ENCODE measurements around the gene CNTNAP3B. TPM values are rescaled to one million over a fixed set of nuclear protein-coding genes. Genes with fewer than 3 reads are reported as not detected.
"Not testable (repeated sequence)": the region's sequence is repeated elsewhere in the genome, so short reads cannot be mapped to it uniquely, and the experiment has no call there.

The CNTNAP3B gene
- total RNA-seq = 8.0 TPM
- long read RNA-seq, partial matches to known transcripts = 1 of 3 reads
- long read RNA-seq, other reads (novel, unspliced or antisense) = 2 of 3 reads

DNA sequence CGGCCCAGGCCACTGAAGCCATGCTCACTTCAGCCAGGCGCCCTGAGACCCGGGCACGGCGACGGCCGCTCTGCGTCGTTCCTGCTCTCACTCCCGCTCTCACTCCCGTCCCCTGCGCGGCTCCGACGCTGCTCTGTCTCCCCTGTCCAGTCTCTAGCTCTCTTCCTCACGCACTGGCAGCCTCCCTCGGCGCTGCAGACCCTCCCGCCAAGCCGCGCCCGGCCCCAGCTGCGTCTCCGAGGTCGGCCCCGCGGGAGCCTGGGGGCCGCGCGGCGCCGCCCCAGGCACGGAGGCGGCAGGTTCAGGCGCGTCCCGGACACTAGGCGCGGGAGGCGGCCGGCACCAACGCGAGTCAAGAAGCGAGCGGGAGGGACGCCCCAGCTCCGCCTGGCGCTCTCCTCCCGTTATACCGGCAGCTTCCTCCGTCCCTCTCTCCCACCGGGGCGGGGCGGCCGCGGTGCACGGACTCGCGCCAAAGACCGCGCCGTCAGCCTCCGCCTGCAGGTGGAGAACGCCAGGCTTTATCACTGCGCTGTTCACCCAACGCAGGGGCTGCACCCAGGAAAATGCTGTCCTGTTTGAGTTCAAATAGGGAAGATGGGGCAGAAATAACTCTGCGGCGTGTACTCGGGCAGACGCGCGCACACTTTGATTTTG is at the start of gene CNTNAP3B:
TSS of gene CNTNAP3B (minus strand) at position 354 of the 657 bp plus-strand sequence. CDS start at position 22, 332 bp downstream.
- intact Hi-C loops (cut with micrococcal nuclease); H3K4me1 ChIP-seq; DNase-seq; H3K27me3 ChIP-seq (ENCODE audit: low read depth); H3K9me3 ChIP-seq (replicated peaks); H3K36me3 ChIP-seq: not testable (repeated sequence)
- Histone ChIP-seq H3K4me3 (peak within 1 kb of the TSS; percentile 60), H3K27ac (replicated peaks) (peak within 1 kb of the TSS; percentile 68)

DNA sequence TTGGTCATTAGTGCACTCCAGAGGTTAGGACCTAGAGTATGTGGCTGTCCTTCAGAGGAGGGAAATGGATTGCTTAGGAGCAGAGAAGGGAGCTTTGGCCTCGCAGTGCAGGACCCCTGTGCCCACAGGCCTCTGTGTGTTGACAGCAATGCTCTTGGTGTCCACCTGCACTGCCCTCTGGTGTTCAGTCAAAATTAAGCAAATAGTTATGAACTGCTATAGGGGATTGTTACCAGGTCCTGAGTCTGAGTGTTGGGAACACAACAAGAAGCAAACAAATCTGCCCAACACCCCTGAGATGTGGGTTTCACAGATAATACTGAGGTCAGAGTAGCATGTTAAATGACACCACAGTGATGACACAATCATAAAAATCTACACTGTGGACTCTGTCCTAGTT is 31.1 kb upstream of the CNTNAP3B start:
- H3K36me3 ChIP-seq; H3K27me3 ChIP-seq (ENCODE audit: low read depth); H3K4me3 ChIP-seq; intact Hi-C loops (cut with micrococcal nuclease); H3K27ac ChIP-seq (replicated peaks); H3K4me1 ChIP-seq; DNase-seq; H3K9me3 ChIP-seq (replicated peaks): not testable (repeated sequence)
- TF ChIP-seq, protein P1, sequence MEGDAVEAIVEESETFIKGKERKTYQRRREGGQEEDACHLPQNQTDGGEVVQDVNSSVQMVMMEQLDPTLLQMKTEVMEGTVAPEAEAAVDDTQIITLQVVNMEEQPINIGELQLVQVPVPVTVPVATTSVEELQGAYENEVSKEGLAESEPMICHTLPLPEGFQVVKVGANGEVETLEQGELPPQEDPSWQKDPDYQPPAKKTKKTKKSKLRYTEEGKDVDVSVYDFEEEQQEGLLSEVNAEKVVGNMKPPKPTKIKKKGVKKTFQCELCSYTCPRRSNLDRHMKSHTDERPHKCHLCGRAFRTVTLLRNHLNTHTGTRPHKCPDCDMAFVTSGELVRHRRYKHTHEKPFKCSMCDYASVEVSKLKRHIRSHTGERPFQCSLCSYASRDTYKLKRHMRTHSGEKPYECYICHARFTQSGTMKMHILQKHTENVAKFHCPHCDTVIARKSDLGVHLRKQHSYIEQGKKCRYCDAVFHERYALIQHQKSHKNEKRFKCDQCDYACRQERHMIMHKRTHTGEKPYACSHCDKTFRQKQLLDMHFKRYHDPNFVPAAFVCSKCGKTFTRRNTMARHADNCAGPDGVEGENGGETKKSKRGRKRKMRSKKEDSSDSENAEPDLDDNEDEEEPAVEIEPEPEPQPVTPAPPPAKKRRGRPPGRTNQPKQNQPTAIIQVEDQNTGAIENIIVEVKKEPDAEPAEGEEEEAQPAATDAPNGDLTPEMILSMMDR (IDR thresholded peaks at IDR 0.05; ENCODE audit: borderline replicate concordance) = peak; percentile 34

DNA sequence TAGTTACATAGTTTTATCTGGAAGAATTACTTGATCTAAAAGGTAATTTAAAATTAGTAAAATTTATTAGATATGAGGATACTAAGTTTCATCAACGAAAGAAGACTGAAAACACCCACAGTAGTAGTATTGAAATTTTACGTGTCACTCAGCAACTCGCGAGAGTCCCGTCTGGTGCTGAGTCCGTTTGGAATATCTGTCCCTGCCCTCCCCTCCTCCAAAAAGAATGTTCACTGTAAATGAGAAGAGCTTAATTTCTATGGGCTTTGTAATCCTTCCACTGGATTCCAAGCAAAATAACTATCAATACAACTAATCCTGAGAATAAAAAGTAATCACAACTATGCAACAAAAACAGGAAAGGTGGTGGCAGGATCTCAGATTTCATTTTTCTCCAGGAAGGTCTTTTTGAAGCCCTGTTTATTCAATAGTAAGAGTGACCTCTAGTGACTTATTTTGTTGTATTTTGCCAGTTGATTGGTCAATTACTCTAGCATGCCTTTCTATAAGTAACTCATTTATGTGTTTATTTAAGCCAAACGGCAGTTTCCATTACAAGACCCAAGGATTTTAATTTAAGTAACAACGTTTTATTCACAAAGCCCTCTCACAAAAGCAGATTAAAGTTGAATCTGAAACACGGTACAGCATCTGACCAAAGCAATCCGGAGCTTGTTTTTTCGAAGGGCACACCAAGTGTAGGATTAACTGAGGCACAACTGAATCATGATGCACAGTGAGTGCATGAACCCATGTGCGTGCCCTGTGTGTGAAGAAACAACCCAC is 2.0 kb downstream of the CNTNAP3B start:
- H3K4me1 ChIP-seq; H3K27me3 ChIP-seq (ENCODE audit: low read depth); H3K9me3 ChIP-seq (replicated peaks); DNase-seq; intact Hi-C loops (cut with micrococcal nuclease); H3K36me3 ChIP-seq: not testable (repeated sequence)
- H3K4me3 ChIP-seq = peak overlapping the region; percentile 51
- H3K27ac ChIP-seq (replicated peaks) = peak overlapping the region; percentile 33

DNA sequence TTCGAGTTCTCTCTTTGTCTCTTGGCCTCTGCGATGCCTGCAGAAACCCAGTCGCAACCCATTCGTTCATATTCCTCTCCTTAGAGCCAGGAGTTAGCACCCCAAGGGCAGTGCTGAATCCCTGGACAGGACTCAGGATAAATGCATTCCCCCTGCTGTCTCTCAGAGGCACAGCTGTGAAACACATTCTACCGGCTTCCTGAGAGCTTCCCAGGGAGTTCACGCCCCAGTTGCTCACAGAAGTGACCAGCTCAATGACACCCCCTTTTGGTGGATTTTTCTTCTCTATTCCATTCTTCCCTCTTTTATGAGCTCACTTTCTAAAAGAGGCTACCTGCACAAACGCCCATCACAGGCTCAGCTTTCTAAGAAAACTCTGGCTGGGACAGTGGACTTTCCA is 8.2 kb downstream of the CNTNAP3B start:
- intact Hi-C loops (cut with micrococcal nuclease); H3K27ac ChIP-seq (replicated peaks); H3K9me3 ChIP-seq (replicated peaks); DNase-seq; H3K4me1 ChIP-seq; H3K4me3 ChIP-seq; H3K27me3 ChIP-seq (ENCODE audit: low read depth); H3K36me3 ChIP-seq: not testable (repeated sequence)

DNA sequence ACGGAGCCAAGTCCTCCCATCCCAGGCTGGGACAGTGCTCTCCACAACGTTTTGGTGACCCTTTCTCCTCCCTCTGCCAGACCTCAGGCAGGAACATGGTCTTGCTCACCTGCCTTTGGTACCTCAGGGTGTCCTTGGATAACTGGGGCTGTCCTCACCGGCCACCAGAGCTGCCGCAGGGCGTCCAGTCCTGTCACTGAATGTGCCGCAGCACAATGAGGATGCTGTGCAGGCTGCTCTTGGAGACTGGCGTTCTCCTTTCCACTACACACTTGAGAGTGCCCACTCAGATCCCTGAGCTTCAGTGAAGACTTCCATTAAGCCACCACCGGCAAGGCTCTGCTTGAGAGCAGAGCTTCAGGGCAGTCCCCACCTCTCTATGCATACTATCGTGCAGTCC is 33.3 kb downstream of the CNTNAP3B start:
- H3K9me3 ChIP-seq (replicated peaks); H3K36me3 ChIP-seq; H3K4me1 ChIP-seq; H3K27me3 ChIP-seq (ENCODE audit: low read depth); H3K4me3 ChIP-seq; H3K27ac ChIP-seq (replicated peaks); intact Hi-C loops (cut with micrococcal nuclease); DNase-seq: not testable (repeated sequence)

DNA sequence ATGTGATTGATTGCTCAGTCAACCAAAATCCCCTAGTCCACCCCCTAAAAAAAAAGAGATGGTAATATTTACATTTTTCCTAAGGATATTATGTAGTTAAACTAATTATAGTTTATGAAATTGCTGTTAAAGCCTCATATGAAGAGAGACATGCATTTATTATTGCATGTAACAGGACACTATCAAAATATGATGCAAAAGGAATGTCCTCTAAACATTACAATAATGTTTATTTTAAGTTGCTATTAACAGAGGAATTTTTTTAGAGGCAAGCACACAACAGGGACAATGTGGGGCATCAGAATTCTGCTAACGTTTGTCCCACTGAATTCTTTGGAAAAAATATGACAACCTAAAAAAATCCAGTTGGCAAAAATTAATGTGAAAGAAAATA is 44.7 kb downstream of the CNTNAP3B start:
- H3K4me1 ChIP-seq; H3K27ac ChIP-seq (replicated peaks); H3K9me3 ChIP-seq (replicated peaks); DNase-seq; H3K4me3 ChIP-seq; intact Hi-C loops (cut with micrococcal nuclease); H3K27me3 ChIP-seq (ENCODE audit: low read depth); H3K36me3 ChIP-seq: not testable (repeated sequence)

DNA sequence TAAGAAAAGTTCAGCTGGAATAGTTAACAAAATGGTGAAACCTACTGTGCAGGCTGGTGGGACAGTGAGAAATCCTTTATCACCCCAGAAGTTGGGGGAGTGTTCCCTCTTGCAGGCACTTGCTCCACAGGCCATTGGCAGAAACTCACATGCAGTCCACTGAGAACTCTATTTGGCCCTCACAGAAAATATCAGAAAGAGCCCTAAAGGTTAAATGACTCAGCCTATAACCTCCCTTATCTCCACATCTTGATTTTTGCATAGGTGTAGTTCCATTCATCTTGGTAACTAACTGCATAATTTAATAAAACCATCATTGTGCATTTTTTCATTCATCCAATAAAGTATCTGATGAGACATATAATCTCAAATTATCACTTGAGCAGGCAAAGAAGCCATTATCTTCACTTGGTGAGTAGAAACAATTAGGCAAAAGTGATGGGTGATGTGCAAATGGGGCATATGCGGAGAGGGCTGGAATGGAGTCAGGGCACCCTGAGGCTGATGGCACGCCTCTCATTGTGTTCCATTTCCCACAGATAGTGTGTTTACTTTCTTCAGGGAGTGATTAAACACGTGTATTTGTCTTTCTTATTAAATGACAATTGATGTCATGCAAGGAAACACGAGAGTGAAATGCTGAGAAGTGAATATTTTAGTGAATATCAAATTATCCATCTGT is 45.2 kb downstream of the CNTNAP3B start:
- H3K4me1 ChIP-seq; H3K27me3 ChIP-seq (ENCODE audit: low read depth); H3K4me3 ChIP-seq; intact Hi-C loops (cut with micrococcal nuclease); H3K27ac ChIP-seq (replicated peaks); DNase-seq; H3K36me3 ChIP-seq; H3K9me3 ChIP-seq (replicated peaks): not testable (repeated sequence)

DNA sequence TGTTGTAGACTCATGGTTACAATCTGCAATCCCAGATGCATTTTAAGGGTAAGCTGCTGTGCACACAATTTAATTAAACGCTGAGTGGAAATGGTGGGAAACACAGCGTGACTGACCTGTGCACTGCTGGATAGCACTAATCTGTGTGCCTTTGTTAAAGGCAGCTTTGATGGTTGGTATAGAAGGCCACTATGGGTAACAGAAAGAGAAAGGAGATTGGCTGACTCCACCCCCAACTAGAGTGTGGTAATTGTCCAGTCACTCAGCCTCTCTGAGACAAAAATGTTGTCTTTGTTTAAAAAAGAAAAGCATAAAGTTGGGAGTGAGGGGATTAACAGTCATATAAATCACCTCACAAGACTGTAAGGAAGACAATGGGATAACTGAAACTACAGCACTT is 48.9 kb downstream of the CNTNAP3B start:
- intact Hi-C loops (cut with micrococcal nuclease); H3K27me3 ChIP-seq (ENCODE audit: low read depth): not testable (repeated sequence)

DNA sequence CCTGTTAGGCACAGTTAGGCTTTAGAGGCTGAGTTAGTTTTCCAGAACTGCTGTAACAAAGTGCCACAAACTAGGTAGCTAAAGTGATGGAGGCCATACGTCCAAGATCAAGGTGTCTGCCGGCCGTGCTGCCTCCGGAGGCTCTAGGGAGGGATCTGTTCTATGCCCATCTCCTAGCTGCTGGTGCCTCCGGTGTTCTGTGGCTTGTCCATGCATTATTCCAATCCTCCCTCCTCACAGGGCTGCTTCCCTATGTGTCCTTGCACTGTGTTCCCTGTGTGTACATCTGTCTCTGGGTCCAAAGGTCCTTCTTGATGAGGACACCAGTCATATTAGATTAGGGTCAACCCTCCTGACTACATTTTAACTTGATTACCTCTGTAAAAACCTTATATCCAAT is 54.4 kb downstream of the CNTNAP3B start:
- H3K27ac ChIP-seq (replicated peaks); H3K27me3 ChIP-seq (ENCODE audit: low read depth); DNase-seq; H3K4me1 ChIP-seq; H3K36me3 ChIP-seq; H3K9me3 ChIP-seq (replicated peaks); H3K4me3 ChIP-seq; intact Hi-C loops (cut with micrococcal nuclease): not testable (repeated sequence)

More for the DNA sequence above, 48.9 kb downstream of the CNTNAP3B start:
- not testable (repeated sequence) for H3K4me3 ChIP-seq; H3K4me1 ChIP-seq; H3K36me3 ChIP-seq; H3K9me3 ChIP-seq (replicated peaks); H3K27ac ChIP-seq (replicated peaks); DNase-seq

DNA sequence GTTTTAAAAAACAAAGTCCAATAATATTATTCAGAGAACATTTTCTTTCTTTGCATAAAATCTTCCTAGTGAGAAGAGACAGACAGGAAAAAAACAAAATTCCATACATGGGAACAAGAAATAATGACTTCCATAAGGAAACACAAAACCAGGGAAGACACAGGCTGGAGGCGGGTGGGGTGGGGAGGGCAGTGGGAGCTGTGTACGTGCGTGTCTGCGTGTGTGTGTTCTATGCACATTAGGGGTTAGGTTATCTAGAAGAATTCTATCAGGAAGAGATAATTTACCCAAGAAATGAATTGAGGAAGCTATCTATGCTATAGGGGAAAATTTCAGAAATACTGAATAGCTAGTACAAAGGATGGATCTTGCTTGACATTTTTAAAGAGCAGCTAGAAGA is 58.2 kb downstream of the CNTNAP3B start:
- H3K9me3 ChIP-seq (replicated peaks); intact Hi-C loops (cut with micrococcal nuclease): not testable (repeated sequence)

DNA sequence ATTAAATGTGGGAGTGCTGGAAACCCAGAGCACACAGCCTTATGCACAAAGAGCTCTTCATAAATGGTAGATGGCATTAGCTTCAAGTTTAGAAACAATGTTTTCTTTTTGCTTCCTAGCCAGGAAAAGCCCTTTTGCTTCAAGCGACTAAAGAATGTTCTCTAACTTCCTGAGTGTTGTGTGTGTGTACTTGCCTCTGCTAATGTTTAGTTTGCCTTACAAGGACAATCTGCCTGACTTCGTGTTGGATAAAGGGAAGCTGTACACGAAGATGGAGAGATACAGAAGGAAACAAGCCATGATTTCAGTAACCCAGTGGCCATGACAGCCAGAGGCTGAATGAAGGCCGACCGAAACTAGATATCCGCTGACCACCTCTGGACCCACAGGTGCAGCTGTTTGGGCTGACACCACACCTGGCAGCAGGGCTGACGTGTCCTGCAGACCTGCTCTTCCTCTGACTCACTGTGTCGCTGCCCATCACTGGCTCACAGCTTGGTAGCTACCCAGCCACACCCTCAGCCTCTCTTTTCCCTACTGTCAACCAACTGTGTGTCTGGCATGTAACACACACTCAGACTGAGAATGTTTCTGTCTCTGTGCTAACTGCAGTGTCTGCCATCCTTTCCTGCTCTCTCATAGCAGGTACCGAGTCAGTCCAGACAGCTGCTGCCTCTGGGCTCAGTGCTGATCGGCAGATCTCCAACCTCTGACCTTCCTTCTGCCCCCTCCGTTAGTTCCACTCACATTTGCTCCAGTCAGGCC is 59.0 kb downstream of the CNTNAP3B start:
- H3K27me3 ChIP-seq (ENCODE audit: low read depth); H3K36me3 ChIP-seq; H3K4me3 ChIP-seq; intact Hi-C loops (cut with micrococcal nuclease); H3K4me1 ChIP-seq; H3K9me3 ChIP-seq (replicated peaks); DNase-seq: not testable (repeated sequence)
- H3K27ac ChIP-seq (replicated peaks) = peak overlapping the region; percentile 5

More for the DNA sequence above, 58.2 kb downstream of the CNTNAP3B start:
- H3K4me3 ChIP-seq; DNase-seq; H3K36me3 ChIP-seq; H3K27ac ChIP-seq (replicated peaks); H3K4me1 ChIP-seq; H3K27me3 ChIP-seq (ENCODE audit: low read depth): not testable (repeated sequence)

DNA sequence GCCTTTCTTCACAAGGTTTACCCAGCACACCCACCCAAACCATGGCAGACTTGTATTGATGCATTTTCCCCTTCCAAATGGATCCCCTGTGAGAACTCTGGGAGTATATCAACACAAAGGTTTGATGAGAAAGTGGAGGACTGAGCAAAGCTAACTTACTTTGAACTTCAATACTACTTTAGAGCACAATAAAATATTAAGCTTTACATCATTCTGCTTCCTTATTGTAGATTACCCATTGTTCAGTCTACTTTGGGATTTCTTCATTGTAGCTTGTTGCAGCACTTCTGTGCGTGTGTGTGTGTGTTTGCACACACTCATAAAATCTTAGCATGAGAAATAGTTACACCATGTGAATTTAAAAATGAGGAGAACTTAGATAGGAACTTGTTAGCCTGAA is 75.4 kb downstream of the CNTNAP3B start:
- intact Hi-C loops (cut with micrococcal nuclease) = not testable (repeated sequence)

More for the DNA sequence above, 75.4 kb downstream of the CNTNAP3B start:
- not testable (repeated sequence) for H3K36me3 ChIP-seq; H3K27ac ChIP-seq (replicated peaks); DNase-seq; H3K27me3 ChIP-seq (ENCODE audit: low read depth); H3K4me3 ChIP-seq; H3K4me1 ChIP-seq; H3K9me3 ChIP-seq (replicated peaks)
